ENCODE data around the gene LRBA.

LRBA gene

DNA sequence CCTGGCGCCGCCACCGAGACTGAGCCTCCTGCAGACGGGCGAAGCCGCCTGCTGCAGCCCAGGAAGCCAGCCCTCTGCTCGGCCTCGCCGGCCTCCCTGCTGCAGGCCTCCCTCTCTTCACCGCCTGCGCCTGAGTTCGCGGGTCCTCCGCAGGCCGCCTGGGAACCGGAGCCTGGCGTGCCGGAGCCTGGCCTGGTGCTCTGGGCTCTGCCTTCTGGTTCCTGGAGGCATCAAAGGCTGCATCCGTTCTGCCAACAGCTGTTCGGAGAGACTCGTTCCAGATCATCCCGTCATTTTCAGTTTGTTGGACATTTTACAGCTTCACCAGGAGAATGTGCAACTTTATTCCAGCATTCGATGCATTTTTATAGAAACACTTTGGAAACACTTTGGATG is 758.9 kb downstream of the LRBA start:
- H3K4me3 ChIP-seq (ENCODE audit: low read depth, low read length, poor library complexity, severe bottlenecking), result no peak overlapping the region
- H3K79me2 ChIP-seq (ENCODE audit: insufficient read depth, low read length), result no peaks in the 10 kb centered on the region
- H2AFZ ChIP-seq (ENCODE audit: low read length), result no peak overlapping the region
- no peak overlapping the region for H3K27ac ChIP-seq (ENCODE audit: low read depth, low read length, poor library complexity, severe bottlenecking)
- no peaks in the 10 kb centered on the region for H4K20me1 ChIP-seq (ENCODE audit: insufficient read depth, low read length)
- TF ChIP-seq CTCF (IDR thresholded peaks at IDR 0.05; ENCODE audit: low read length) (no peak), EZH2 (IDR thresholded peaks at IDR 0.05; ENCODE audit: borderline replicate concordance, low read length) (no peak)
- no peaks in the 10 kb centered on the region for H3K27me3 ChIP-seq (ENCODE audit: insufficient read depth, low read length)
- H3K4me1 ChIP-seq (ENCODE audit: insufficient read depth, low read length, severe bottlenecking), result no peaks in the 10 kb centered on the region
- no peaks in the 10 kb centered on the region for H3K36me3 ChIP-seq (ENCODE audit: insufficient read depth, low read length)
- no peak overlapping the region for H3K9ac ChIP-seq (ENCODE audit: low read length)
- no peak overlapping the region for H3K4me2 ChIP-seq (ENCODE audit: low read length)
- no peaks in the 10 kb centered on the region for H3K9me3 ChIP-seq (ENCODE audit: low read length)
- 0 out of 2 replicates have a peak, but pooled peaks cover 5% of the 10 kb centered on the region for H3F3A ChIP-seq (ENCODE audit: insufficient read depth, low read length)
- no peaks in the 10 kb centered on the region for H3K9me2 ChIP-seq (ENCODE audit: low read depth, low read length)

DNA sequence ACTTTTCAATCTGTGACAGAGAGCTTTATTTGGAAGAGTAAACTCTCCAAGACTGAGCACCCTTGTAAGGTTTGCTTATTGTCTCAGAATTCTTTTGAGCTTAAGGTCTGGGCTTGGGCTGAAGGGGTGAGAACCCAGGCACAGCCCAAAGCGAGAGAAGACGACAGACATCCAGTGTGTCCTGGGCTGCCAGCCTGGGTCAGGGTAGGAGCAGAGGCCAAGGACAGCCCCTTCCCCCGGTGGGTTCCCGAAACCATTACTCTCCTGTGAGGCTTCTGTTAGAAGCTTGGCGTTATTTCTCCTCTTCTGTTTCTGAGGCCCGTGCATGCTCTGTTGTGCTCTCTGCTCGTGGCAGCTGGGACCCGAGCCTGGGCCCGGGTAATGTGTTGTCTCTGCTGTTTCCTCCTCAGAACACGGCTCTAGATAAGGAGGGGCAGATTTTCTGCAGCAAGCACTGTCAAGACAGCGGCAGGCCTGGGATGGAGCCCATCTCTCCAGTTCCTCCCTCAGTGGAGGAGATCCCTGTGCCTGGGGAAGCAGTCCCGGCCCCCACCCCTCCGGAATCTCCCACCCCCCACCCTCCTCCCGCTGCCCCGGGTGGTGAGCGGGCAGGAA is 759.4 kb downstream of the LRBA start:
- no peak for TF ChIP-seq CTCF (IDR thresholded peaks at IDR 0.05; ENCODE audit: low read length)
- TF ChIP-seq EZH2 (IDR thresholded peaks at IDR 0.05; ENCODE audit: borderline replicate concordance, low read length), result no peak
- H3K27ac ChIP-seq (ENCODE audit: low read depth, low read length, poor library complexity, severe bottlenecking), result no peak overlapping the region
- no peaks in the 10 kb centered on the region for H3K27me3 ChIP-seq (ENCODE audit: insufficient read depth, low read length)
- H3K4me1 ChIP-seq (ENCODE audit: insufficient read depth, low read length, severe bottlenecking), result no peaks in the 10 kb centered on the region
- H3K9me3 ChIP-seq (ENCODE audit: low read length), result no peaks in the 10 kb centered on the region
- no peaks in the 10 kb centered on the region for H3K9me2 ChIP-seq (ENCODE audit: low read depth, low read length)
- 0 out of 2 replicates have a peak, but pooled peaks cover 5% of the 10 kb centered on the region for H3F3A ChIP-seq (ENCODE audit: insufficient read depth, low read length)
- H3K4me3 ChIP-seq (ENCODE audit: low read depth, low read length, poor library complexity, severe bottlenecking), result no peak overlapping the region
- H2AFZ ChIP-seq (ENCODE audit: low read length), result no peak overlapping the region
- no peak overlapping the region for H3K4me2 ChIP-seq (ENCODE audit: low read length)
- no peak overlapping the region for H3K9ac ChIP-seq (ENCODE audit: low read length)
- no peaks in the 10 kb centered on the region for H4K20me1 ChIP-seq (ENCODE audit: insufficient read depth, low read length)
- H3K36me3 ChIP-seq (ENCODE audit: insufficient read depth, low read length), result no peaks in the 10 kb centered on the region
- no peaks in the 10 kb centered on the region for H3K79me2 ChIP-seq (ENCODE audit: insufficient read depth, low read length)

DNA sequence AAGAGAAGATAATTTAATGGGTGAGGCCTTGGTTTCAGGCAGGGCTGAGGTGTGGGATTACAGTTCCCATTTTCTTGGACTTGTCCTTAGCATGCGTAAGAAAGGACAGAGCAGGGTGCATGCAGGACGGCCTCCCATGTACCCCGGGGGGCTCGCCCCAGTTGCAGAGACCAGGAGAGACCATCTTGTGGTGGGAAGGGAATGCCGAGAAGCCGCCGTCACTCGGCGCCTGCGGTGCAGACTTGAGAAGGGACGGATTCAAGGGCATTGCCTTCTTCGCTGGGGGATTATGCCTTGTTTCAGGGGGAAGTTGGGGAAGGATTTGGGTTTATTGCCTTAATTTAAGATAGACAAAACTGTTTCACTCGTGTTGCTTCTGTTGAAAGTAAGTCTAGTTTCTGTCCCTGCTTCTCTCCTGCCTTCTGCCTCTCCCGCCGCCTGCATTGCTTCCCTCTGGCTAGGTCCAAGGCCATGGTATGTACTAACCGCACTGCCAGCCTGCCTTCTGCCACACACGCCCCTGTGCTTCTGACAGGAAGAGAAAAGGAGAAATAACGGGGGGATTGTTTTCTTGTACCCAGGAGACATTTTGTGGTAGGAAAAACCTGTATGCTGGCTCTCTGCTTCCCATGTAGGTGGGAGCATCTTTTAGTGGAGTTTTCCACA is 761.0 kb downstream of the LRBA start:
- no peak overlapping the region for H2AFZ ChIP-seq (ENCODE audit: low read length)
- H3K79me2 ChIP-seq (ENCODE audit: insufficient read depth, low read length), result no peaks in the 10 kb centered on the region
- no peaks in the 10 kb centered on the region for H3K36me3 ChIP-seq (ENCODE audit: insufficient read depth, low read length)

More for the DNA sequence above, 761.0 kb downstream of the LRBA start:
- H3K27me3 ChIP-seq (ENCODE audit: insufficient read depth, low read length), result no peaks in the 10 kb centered on the region
- H4K20me1 ChIP-seq (ENCODE audit: insufficient read depth, low read length), result no peaks in the 10 kb centered on the region
- H3K27ac ChIP-seq (ENCODE audit: low read depth, low read length, poor library complexity, severe bottlenecking), result no peak overlapping the region
- H3K4me1 ChIP-seq (ENCODE audit: insufficient read depth, low read length, severe bottlenecking), result no peaks in the 10 kb centered on the region
- no peaks in the 10 kb centered on the region for H3K9me2 ChIP-seq (ENCODE audit: low read depth, low read length)
- H3K4me2 ChIP-seq (ENCODE audit: low read length), result no peak overlapping the region
- no peaks in the 10 kb centered on the region for H3K9me3 ChIP-seq (ENCODE audit: low read length)
- H3K4me3 ChIP-seq (ENCODE audit: low read depth, low read length, poor library complexity, severe bottlenecking), result no peak overlapping the region
- TF ChIP-seq EZH2 (IDR thresholded peaks at IDR 0.05; ENCODE audit: borderline replicate concordance, low read length) (no peak), CTCF (IDR thresholded peaks at IDR 0.05; ENCODE audit: low read length) (no peak)
- H3F3A ChIP-seq (ENCODE audit: insufficient read depth, low read length), result 0 out of 2 replicates have a peak, but pooled peaks cover 5% of the 10 kb centered on the region
- no peak overlapping the region for H3K9ac ChIP-seq (ENCODE audit: low read length)

Measured in OCI-LY1 (cell line).